GM12892 (cell line): Measurements from ENCODE around the gene TSN.
A peak's percentile ranks its signal among the peaks of the same experiment; 100 is the strongest.

Source experiments
- DNase-seq: peaks from one replicate; pipeline ENCODE4 v3.0.0; 2011; ENCODE audit not compliant: insufficient read length
- FAIRE-seq: peaks from 2 replicates; lab custom pipeline; 2011; peaks lifted over from hg19 to GRCh38; lab: Jason Lieb, UNC
- POLR2A ChIP-seq: IDR thresholded peaks from 2 replicates; pipeline ENCODE4 v1.6.1; 2011; ENCODE audit warnings: low read depth, low read length, control low read depth
- POLR2AphosphoS5 ChIP-seq: IDR thresholded peaks from 2 replicates; pipeline ENCODE4 v1.6.1; 2011; ENCODE audit warnings: low read depth, low read length, control low read depth
- TAF1 ChIP-seq: IDR thresholded peaks from 2 replicates; pipeline ENCODE4 v1.6.1; 2011; ENCODE audit warnings: low read depth, mild to moderate bottlenecking, control low read depth, low read length, borderline replicate concordance

The TSN gene

DNA sequence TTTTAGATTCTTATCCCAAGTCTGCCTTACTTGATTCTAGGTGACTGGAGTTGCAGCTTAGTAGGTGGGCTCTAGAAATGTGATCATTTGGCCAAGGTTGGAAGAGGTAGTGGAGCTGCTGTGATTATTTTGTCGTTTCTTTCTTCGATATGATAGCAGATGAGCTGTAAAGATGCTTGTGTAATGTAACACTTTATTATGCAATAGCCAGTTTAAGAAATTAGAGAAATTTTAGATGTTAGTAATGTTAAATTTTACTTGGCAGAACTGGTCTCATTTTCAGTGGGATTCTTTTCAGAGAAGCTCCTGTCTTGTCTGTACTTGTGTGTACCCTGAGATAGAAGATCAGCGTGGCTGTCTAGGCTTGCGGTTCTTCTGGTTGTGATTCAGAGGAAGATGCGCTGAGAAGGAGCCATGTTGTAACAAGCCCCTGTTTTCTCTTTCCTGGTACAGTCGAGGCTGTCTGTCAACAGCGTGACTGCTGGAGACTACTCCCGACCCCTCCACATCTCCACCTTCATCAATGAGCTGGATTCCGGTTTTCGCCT, 9.3 kb downstream of the TSN start:
- FAIRE-seq (no peak), DNase-seq (no peak)
- TF ChIP-seq TAF1 (no peak), POLR2AphosphoS5 (no peak), POLR2A (no peak)

DNA sequence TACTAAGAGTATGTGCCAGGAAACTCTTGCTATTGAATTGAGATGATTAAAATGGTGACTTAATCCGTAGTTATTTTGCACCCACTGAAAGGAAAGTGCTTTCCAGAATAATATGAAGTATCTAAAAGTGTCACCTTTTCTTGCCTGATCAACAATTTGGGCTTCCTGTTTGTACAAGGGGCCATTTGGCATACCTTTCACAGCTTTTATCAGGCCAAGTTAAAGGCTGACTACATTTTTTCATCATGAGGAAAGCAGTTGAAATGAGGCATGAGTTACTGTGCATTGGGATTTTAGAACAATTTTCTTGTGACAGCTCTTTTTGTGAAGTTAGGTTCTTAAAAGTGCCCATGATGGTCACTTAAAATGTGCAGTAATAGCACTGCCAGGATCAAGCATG, 11.2 kb downstream of the TSN start:
- FAIRE-seq (no peak), DNase-seq (no peak)
- no peak for TF ChIP-seq TAF1
- TF ChIP-seq POLR2A, result no peak
- no peak for TF ChIP-seq POLR2AphosphoS5

DNA sequence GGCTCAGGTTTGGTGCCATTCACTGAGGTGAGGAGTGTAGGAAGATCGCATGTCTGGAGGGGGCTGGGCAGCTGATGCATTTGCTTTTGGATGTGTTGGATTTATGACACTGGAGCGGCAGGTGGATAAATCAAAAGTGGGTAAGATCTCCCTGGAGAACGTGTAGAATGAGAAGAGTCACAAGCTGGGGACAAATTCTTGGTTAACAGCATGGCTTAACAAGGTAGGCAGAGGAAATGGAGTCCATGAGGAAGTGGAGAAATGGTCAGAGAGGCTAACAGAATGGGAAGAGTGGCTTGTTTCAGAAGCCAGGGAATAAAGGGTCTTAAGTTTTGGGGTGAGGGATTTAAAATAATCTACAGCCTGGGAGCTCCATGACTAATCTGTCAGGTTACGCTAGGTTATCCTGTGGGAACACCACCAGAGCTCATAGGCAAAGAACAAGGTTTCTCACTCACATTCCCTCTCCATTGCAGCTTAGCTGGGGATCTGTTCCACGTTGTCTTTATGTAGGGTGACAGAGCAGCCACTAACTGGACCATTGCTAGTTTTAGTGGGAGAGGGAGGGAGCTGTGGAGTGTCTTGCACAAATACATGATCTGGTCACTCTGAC, 12.8 kb downstream of the TSN start:
- peak; percentile 33; the same call in 1 of the 2 replicates for TF ChIP-seq POLR2A
- no peak for TF ChIP-seq POLR2AphosphoS5
- no peak for TF ChIP-seq TAF1
- no peak for FAIRE-seq
- no peak for DNase-seq

DNA sequence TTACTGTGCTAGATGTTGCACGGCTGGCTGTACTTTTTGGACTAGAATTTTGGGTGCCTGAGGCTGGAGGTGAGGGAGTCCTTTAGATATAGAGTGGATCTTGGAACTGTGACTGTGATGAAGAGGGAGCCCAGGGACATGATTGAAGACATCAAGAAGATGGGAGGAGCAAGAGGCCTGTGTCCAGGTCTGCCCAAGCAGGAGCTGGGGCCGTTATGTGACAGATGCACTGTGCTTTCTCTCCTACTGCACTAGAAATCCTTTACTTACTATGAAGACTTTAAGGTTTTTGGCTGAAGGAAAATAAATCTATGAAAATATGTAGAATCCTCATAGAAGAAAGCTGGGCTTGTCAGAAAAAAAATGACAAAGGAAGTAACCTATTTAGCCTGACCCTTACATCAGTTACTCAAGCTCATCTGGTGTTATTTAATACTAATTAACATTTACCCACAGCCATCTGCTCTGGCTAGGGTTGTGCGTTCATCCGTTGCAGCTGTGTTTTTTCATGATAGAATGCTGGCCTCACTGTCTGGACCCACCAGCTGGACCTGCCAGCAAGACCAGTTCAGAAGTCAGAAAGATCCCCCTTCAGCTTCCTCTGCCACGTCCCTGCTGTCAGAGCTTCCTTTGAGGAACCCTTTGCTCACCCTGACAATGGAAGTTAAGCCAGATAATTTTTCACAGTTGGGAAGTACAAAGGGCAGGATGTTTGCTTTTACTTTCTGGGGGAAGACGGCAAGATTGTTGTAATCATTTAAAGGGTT, 16.7 kb downstream of the TSN start:
- FAIRE-seq (no peak), DNase-seq (no peak)
- TF ChIP-seq POLR2AphosphoS5, result no peak
- no peak for TF ChIP-seq TAF1
- no peak for TF ChIP-seq POLR2A

DNA sequence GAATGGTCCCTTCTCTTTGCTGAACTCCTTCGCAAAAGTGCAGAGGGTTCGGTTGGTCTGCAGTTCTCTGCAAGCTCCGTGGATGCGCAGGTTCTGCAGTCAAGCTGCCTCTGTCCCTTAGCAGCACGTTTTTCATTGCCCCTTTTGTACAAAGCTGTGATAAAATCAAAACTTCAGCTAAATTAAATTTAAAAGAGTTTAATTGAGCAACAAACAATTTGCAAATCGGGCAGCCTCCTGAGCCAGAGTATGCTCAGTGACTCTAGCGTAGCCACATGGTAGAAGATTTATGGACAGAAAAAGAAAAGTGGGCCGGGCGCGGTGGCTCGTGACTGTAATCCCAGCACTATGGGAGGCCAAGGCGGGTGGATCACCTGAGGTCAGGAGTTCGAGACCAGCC, 18.8 kb downstream of the TSN start:
- DNase-seq, result no peak
- no peak for FAIRE-seq
- TF ChIP-seq POLR2AphosphoS5 (no peak), POLR2A (no peak), TAF1 (no peak)

DNA sequence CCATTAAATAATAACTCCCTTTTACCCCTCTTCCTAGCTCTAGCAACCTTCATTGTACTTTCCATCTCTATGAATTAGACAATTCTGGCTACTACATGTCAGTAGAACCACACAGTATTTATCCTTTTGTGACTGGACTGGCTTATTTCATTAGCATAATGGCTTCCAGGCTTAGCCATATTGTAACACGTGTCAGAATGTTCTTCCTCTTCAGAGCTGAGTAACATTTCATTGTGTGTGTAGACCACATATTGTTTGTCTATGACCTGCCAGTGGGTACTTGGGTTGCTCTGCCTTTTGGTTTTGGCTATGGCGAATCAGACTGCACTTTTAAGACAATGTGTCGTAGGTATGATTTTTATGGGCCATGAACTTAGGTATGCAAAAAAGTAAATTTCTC, 20.9 kb downstream of the TSN start:
- DNase-seq, result no peak
- no peak for TF ChIP-seq POLR2A
- no peak for TF ChIP-seq POLR2AphosphoS5

DNA sequence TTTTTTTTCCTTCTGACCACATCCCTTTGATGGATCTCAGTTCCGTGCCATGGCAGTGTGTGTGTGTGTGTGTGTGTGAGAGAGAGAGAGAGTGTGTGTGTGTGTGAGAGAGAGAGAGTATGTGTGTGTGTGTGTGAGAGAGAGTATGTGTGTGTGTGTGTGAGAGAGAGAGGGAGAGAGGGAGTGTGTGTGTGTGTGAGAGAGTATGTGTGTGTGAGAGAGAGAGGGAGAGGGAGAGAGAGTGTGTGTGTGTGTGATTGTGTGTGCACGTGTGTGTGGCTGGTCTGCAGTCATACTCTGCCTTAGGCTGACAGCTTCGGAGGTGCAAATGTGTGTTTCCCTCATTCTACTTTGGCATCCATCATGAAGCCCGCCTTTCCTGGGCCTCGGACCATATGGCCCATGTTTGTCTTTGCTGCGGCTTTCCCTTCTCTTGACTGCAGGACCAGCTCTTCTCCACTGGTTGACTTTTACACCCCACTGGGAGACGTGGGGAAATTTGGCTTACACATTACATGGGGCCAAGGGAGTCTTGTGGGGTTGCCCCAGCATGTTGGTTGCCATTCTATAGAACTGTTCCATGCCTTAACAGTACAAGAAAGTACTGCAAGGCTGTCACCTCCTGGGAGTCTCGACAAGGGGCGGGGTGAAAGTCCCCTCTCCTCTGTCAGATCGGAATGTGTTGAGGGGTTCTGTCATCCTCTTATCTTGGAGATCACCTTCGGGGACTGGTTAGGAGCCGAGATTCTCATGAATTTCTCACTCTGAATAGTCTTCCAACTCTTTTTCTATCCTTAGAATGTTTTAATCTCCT, 21.6 kb downstream of the TSN start:
- DNase-seq (no peak), FAIRE-seq (peak; percentile 60)
- TF ChIP-seq POLR2A (no peak), POLR2AphosphoS5 (no peak), TAF1 (no peak)

More for the DNA sequence above, 20.9 kb downstream of the TSN start:
- no peak for FAIRE-seq

DNA sequence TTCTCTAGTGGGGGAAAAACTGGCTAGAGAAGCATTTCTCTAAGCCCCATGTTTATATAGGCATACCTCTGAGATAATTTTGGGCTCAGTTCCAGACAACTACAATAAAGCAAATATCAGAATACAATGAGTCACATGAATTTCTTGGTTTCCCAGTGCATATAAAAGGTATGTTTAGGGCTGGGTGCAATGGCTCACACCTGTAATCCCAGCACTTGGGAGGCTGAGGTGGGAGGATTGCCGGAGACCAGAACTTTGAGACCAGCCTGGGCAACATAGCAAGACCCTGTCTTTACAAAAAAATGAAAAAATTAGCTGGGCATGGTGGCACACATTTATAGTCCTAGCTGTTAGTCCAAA, 22.2 kb downstream of the TSN start:
- DNase-seq, result no peak
- no peak for FAIRE-seq
- TF ChIP-seq POLR2AphosphoS5, result no peak
- TF ChIP-seq TAF1, result no peak
- no peak for TF ChIP-seq POLR2A

DNA sequence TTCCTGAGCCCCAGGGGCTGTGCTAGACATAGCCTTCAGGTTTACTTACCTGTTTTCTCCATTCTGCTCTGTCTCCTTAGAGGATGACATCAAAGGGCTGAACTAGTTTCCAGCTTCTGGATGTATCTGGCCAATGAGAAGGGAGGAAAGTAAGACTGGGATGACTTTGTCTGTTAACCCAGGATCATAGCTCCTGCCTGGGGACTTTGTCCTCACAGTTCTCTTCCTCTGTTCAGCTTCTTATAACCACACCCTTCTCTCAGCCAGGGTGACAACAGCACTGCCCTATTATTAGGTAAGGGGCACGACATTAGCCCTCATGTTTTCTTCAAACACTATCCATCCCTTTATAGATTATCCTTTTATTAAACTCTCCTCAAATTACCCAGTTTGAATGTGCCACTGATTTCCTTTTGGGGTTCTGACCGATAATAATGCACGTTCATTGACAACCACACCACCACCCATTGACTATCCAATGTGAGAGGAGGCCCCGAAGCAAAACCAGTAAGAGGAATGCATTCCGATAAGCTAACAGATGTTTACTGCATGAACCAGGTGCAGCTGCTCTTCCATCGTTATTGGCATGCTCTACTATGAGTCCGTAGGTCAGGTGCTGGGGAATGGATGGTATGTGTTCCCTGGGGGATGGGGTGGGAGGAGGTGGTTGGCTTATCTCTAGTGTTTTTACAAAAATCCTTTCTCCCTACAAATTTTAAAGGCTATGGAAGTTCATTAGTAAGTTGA, 23.5 kb downstream of the TSN start:
- FAIRE-seq (no peak), DNase-seq (no peak)
- no peak for TF ChIP-seq POLR2A
- no peak for TF ChIP-seq TAF1
- TF ChIP-seq POLR2AphosphoS5, result no peak

DNA sequence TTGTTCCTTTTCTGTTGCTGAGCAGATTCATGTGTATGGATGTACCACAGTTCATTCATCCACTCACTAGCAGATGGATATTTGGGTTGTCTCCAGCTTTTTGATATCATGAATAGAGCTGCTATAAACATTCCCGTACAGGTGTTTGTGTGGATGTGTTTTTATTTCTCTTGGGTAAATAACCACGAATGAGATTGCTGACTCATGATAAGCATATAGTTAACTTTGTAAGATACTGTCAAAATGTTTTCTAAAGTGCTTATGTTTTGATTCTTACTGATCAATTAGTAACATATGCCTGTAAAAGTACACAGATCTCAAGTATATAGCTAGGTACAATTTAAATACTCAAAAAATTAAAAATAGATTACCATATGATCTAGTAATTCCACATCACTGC, 27.7 kb downstream of the TSN start:
- no peak for FAIRE-seq
- TF ChIP-seq POLR2A (no peak), POLR2AphosphoS5 (no peak), TAF1 (no peak)
- no peak for DNase-seq

DNA sequence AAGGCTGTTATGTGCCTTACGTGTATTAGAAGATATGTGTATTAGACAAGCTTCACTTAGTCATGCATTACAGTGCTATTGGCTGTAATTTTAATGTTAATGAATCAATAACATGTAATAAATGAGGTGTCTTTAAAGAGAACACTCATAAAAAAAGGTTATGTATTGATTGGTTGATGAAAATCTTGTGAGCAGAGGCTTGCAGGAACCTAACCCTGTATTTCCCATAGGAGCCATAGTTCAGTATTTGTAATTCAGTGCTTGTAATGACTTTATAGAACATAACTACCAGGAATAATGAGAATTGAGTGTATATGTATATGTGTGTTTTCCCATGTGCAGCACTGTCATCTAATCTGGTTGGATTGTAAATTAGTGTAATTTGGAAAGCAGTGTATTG, 33.2 kb downstream of the TSN start:
- DNase-seq (no peak), FAIRE-seq (no peak)
- TF ChIP-seq POLR2A, result no peak
- no peak for TF ChIP-seq TAF1
